K562 (cell line): ENCODE results near the gene JDP2. TPM values are rescaled to one million over a fixed set of nuclear protein-coding genes. Genes with fewer than 3 reads are reported as not detected.

Experiments
- ATAC-seq: fragments of 200-7000 bp; cut with Tn5 transposase; 3 replicates; pipeline ENCODE4 v1.9.1; 2020; ENCODE audit warnings: moderate library complexity
- BruUV-seq: library from RNA; stranded (reverse); fragments of 400-500 nt; replicated peaks from 2 replicates; lab custom pipeline; 2021; lab: Mats Ljungman, UMichigan
- CTCF ChIA-PET: fragments of 300-600 bp; formaldehyde crosslinking; extraction: SDS; loops from one replicate; lab custom pipeline; 2021; ENCODE audit warnings: low intra/inter-chr PET ratio; lab: Yijun Ruan, JAX
- POLR2A ChIA-PET: fragments of 300-600, 350-650 bp; sonication (Branson Sonifier 250); formaldehyde crosslinking; extraction: SDS; loops from one replicate; lab custom pipeline; 2021; ENCODE audit warnings: antibody characterized with exemption, inconsistent platforms; lab: Yijun Ruan, JAX
- DNase-seq, 4 experiments: peaks; one replicate each; pipeline versions ENCODE4 v3.0.0 to v3.0.0-alpha.2; 2011 to 2018; ENCODE audit warnings: low spot score in 3 of 4, mixed read lengths in 3 of 4; ENCODE audit errors: extremely low read depth in 1 of 4
- FAIRE-seq: peaks from 2 replicates; lab custom pipeline; 2011; peaks lifted over from hg19 to GRCh38; lab: Jason Lieb, UNC
- H2AFZ ChIP-seq: 2 replicates; pipeline ENCODE4 v1.6.0; 2011; ENCODE audit warnings: low read depth, low read length, control low read depth, inconsistent platforms
- H3K27ac ChIP-seq: fragments of 200-600 bp; 3 replicates; pipeline ENCODE4 v1.8.0; 2011; ENCODE audit warnings: low read depth, mild to moderate bottlenecking, control low read depth, inconsistent platforms, low read length, moderate library complexity, mixed read lengths; ENCODE audit errors: extremely low read depth
- H3K27me3 ChIP-seq, 2 experiments: fragments of 300-600 bp in 1 of 2; 2 replicates in 1 of 2; 3 replicates in 1 of 2; pipeline versions ENCODE4 v1.6.0 to v1.8.0; 2011; ENCODE audit warnings: inconsistent platforms in 2 of 2, low read length in 2 of 2, mild to moderate bottlenecking in 1 of 2, mixed read lengths in 1 of 2, moderate library complexity in 1 of 2; ENCODE audit not compliant: control insufficient read depth in 2 of 2, insufficient read depth in 2 of 2
- H3K36me3 ChIP-seq: fragments of 300-600 bp; 3 replicates; pipeline ENCODE4 v1.8.0; 2011; ENCODE audit warnings: mild to moderate bottlenecking, low read length, inconsistent platforms; ENCODE audit not compliant: control insufficient read depth, insufficient read depth
- H3K4me1 ChIP-seq, 2 experiments: fragments of 200-600 bp in 1 of 2; replicated peaks in 1 of 2; 2 replicates in 1 of 2; 3 replicates in 1 of 2; pipeline versions ENCODE4 v1.5.1 to v1.8.0; 2011; ENCODE audit warnings: inconsistent platforms in 2 of 2, low read length in 2 of 2, mild to moderate bottlenecking in 1 of 2, mixed read lengths in 1 of 2, moderate library complexity in 1 of 2; ENCODE audit not compliant: control insufficient read depth in 2 of 2, insufficient read depth in 2 of 2
- H3K4me2 ChIP-seq: 2 replicates; pipeline ENCODE4 v1.6.1; 2011; ENCODE audit warnings: low read length, control low read depth, inconsistent platforms, mixed read lengths; ENCODE audit not compliant: insufficient read depth
- H3K4me3 ChIP-seq: fragments of 200-600 bp; sonication (generic), shearing (Covaris generic); 2 replicates; pipeline ENCODE4 v1.5.1; 2016; ENCODE audit warnings: control low read depth, inconsistent platforms
- H3K79me2 ChIP-seq: fragments of 200-600 bp; 3 replicates; pipeline ENCODE4 v1.8.0; 2011; ENCODE audit warnings: low read length, inconsistent platforms; ENCODE audit not compliant: control insufficient read depth, insufficient read depth
- H3K9ac ChIP-seq, 2 experiments: 2 replicates each; pipeline versions ENCODE4 v1.6.0 to v1.6.1; 2011; ENCODE audit warnings: low read depth in 2 of 2, low read length in 2 of 2, control low read depth in 1 of 2, inconsistent platforms in 1 of 2, mild to moderate bottlenecking in 1 of 2, mixed read lengths in 1 of 2; ENCODE audit not compliant: insufficient read depth in 1 of 2
- H3K9me1 ChIP-seq: one replicate; pipeline ENCODE4 v1.6.0; 2011; ENCODE audit warnings: inconsistent platforms, mild to moderate bottlenecking, low read length, moderate library complexity; ENCODE audit not compliant: control insufficient read depth, insufficient read depth
- H3K9me3 ChIP-seq: replicated peaks from 2 replicates; pipeline ENCODE4 v1.5.1; 2011; ENCODE audit warnings: low read depth, low read length, inconsistent platforms; ENCODE audit not compliant: control insufficient read depth, insufficient read depth
- H4K20me1 ChIP-seq: replicated peaks from 2 replicates; pipeline ENCODE4 v1.6.1; 2011; ENCODE audit warnings: low read length, inconsistent platforms, mixed read lengths; ENCODE audit not compliant: control insufficient read depth, insufficient read depth
- ATF3 ChIP-seq, 2 experiments: fragments of 450-650 bp in 1 of 2; sonication (generic) in 1 of 2; formaldehyde crosslinking in 1 of 2; IDR thresholded peaks in 1 of 2; conservative IDR thresholded peaks in 1 of 2; 2 replicates each; pipeline versions ENCODE4 v1.6.1 to v1.8.1; 2016 to 2023; ENCODE audit warnings: mild to moderate bottlenecking in 2 of 2, moderate library complexity in 2 of 2, inconsistent platforms in 1 of 2, missing genetic modification reagents in 1 of 2
- E2F5 ChIP-seq: sonication (generic); formaldehyde crosslinking; IDR thresholded peaks from 2 replicates; pipeline ENCODE4 v1.8.0; 2022; ENCODE audit warnings: mild to moderate bottlenecking, missing genetic modification reagents
- FOSL1 ChIP-seq: fragments of 200-800 bp; sonication (Bioruptor generic); conservative IDR thresholded peaks from 2 replicates; pipeline ENCODE4 v1.6.1; 2016; ENCODE audit warnings: missing genetic modification characterization, missing compliant biosample characterization
- NFE2L1 ChIP-seq: fragments of 450-650 bp; IDR thresholded peaks from 2 replicates; pipeline ENCODE4 v1.6.1; 2016; ENCODE audit warnings: missing genetic modification characterization, low read depth, mild to moderate bottlenecking, missing compliant biosample characterization, moderate library complexity, borderline replicate concordance
- SRSF3 ChIP-seq: fragments of 200-400 bp; formaldehyde crosslinking; IDR thresholded peaks from 2 replicates; pipeline ENCODE4 v1.6.1; 2016; ENCODE audit warnings: mild to moderate bottlenecking, low read length, moderate library complexity; ENCODE audit not compliant: insufficient read depth
- ZNF766 ChIP-seq: fragments of 200-800 bp; sonication (Bioruptor generic); conservative IDR thresholded peaks from 2 replicates; pipeline ENCODE4 v1.6.1; 2016; ENCODE audit warnings: missing genetic modification characterization, missing compliant biosample characterization
- WGBS: fragments of 100-300 bp; shearing (Covaris generic); methylation state at CpG from one replicate; pipeline ENCODE4 v1.1.6; 2016; ENCODE audit warnings: low coverage, mixed read lengths; ENCODE audit not compliant: insufficient coverage; ENCODE audit errors: missing lambda C conversion rate; 5-methylcytosine and 5-hydroxymethylcytosine counted together
- in situ Hi-C: fragments of 300-500 bp; cut with MboI; formaldehyde crosslinking; loops from 4 replicates; pipeline ENCODE4 v1.15.0; 2018; ENCODE audit warnings: inconsistent platforms, mixed read lengths
- intact Hi-C: fragments of 100-400 bp; cut with micrococcal nuclease; formaldehyde crosslinking; loops from 2 replicates; pipeline ENCODE4 v1.14.2; 2022
- polyA plus RNA-seq, 8 experiments: library from polyadenylated mRNA; depleted of rRNA in 4 of 8; stranded (reverse) in 5 of 8; unstranded in 3 of 8; fragments of >200 nt; fragmentation: Nextera tagmentation in 2 of 8; fragmentation: Illumina TruSeq in 1 of 8; extraction: Ambion mirVana in 2 of 8; extraction: Trizol in 1 of 8; gene quantifications; 2 replicates each; pipeline versions ENCODE4 v1.2.1 to v1.2.3, GENCODE V29; 2011 to 2014; ENCODE audit warnings: inconsistent platforms in 1 of 8, missing spikeins in 1 of 8
- total RNA-seq, 7 experiments: library from RNA; depleted of rRNA in 6 of 7; stranded (reverse); fragments of >200 nt in 6 of 7; fragmentation: Illumina TruSeq in 2 of 7; extraction: Trizol in 2 of 7; gene quantifications; 2 replicates each; pipeline versions ENCODE4 v1.2.1 to v1.2.3, GENCODE V29; 2011 to 2021; ENCODE audit warnings: low replicate concordance in 1 of 7

The JDP2 gene
- total and polyA plus RNA-seq, 9 of the 15 experiments (the other 6 are each of a cell fraction or from before 2014, with no cell fraction given) = 0.27 to 13.8 (median 3.1) TPM

DNA sequence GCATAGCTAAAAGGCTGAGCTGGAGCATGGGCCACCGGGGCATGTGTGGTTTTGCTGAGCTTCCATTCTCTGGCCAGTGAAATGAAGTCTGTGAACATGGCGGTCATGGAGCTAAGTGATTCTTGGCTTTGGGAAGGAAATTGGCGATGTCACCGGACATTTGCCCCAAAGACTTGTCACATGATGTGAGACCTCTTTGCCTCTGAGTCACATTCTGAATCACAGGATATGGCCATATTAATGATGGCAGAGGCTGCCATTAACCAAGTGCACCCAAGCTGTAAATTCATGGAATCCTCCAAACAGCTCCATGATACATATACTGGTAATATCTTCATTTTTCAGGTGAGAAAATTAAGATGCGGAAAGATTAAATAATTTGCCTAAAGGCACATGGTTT lies 67.1 kb downstream of the JDP2 start:
- H2AFZ ChIP-seq = no peak overlapping the region
- no peaks in the 10 kb centered on the region for H3K9me3 ChIP-seq
- intact Hi-C loops = no loop called here
- BruUV-seq = no TSS peak
- POLR2A ChIA-PET = interaction anchor here (0.7 kb wide), 1 partner anchor 406 kb away, joined by 3 read pairs; no protein-coding TSS in a partner anchor
- no peak overlapping the region for H3K4me3 ChIP-seq
- no peak overlapping the region for H3K4me2 ChIP-seq
- TF ChIP-seq E2F5 (CRISPR knock-in tag) = no peak
- no peak for TF ChIP-seq NFE2L1 (tag)
- no peak for TF ChIP-seq SRSF3
- 0 out of 2 replicates have a peak, but pooled peaks have one; percentile 12 for TF ChIP-seq ATF3 (IDR thresholded peaks at IDR 0.05)
- no peak for TF ChIP-seq ATF3 (CRISPR knock-in tag; conservative IDR thresholded peaks at IDR 0.05)
- no peak for TF ChIP-seq ZNF766
- peak; percentile 67 for TF ChIP-seq FOSL1 (tag)
- no peaks in the 10 kb centered on the region for H4K20me1 ChIP-seq
- H3K4me1 ChIP-seq = peaks cover 0 to 3% of the 10 kb centered on the region in 2 experiments; a peak in 2 of 5 replicates
- H3K9ac ChIP-seq = no peak overlapping the region
- CTCF ChIA-PET = no interaction called here
- no peak for DNase-seq
- no peak for ATAC-seq
- in situ Hi-C loops = loop anchor here (5.0 kb wide), 1 partner anchor 178 kb away; no protein-coding TSS in a partner anchor
- no peaks in the 10 kb centered on the region for H3K79me2 ChIP-seq
- H3K27me3 ChIP-seq = no peaks in the 10 kb centered on the region
- no peak overlapping the region for H3K27ac ChIP-seq
- no peaks in the 10 kb centered on the region for H3K36me3 ChIP-seq
- no peaks in the 10 kb centered on the region for H3K9me1 ChIP-seq
- 34% methylated on average over 5 of the region's 5 CpGs for WGBS
- FAIRE-seq = no peak
